GM23248 (cell line): ENCODE results near the gene NUTF2. TPM values are rescaled to one million over a fixed set of nuclear protein-coding genes. Genes with fewer than 3 reads are reported as not detected.
"Not testable (repeated sequence)": the region's sequence is repeated elsewhere in the genome, so short reads cannot be mapped to it uniquely, and the experiment has no call there.

Source experiments
- DNase-seq: peaks from one replicate; pipeline ENCODE4 v3.0.0-alpha.2; 2015
- H2AFZ ChIP-seq: fragments of 200-600 bp; sonication (generic); 2 replicates; pipeline ENCODE4 v1.6.1; 2016; ENCODE audit warnings: antibody characterized with exemption
- H3F3A ChIP-seq: fragments of 200-600 bp; sonication (generic); 2 replicates; pipeline ENCODE4 v1.6.1; 2016; ENCODE audit warnings: mild to moderate bottlenecking, antibody characterized with exemption, mixed run types; ENCODE audit not compliant: insufficient read depth
- H3K27ac ChIP-seq: fragments of 200-600 bp; sonication (generic); 2 replicates; pipeline ENCODE4 v1.5.1; 2016; ENCODE audit warnings: mild to moderate bottlenecking
- H3K27me3 ChIP-seq: fragments of 200-600 bp; sonication (generic); replicated peaks from 2 replicates; pipeline ENCODE4 v1.6.1; 2016; ENCODE audit warnings: mild to moderate bottlenecking; ENCODE audit not compliant: insufficient read depth
- H3K36me3 ChIP-seq: fragments of 200-600 bp; sonication (generic); 2 replicates; pipeline ENCODE4 v1.6.1; 2016; ENCODE audit warnings: low read depth, mild to moderate bottlenecking
- H3K4me1 ChIP-seq: fragments of 200-600 bp; sonication (generic); 2 replicates; pipeline ENCODE4 v1.6.1; 2016; ENCODE audit warnings: mild to moderate bottlenecking; ENCODE audit not compliant: insufficient read depth
- H3K4me2 ChIP-seq: fragments of 200-600 bp; sonication (generic); one replicate; pipeline ENCODE4 v1.6.1; 2016; ENCODE audit warnings: mild to moderate bottlenecking; ENCODE audit not compliant: unreplicated experiment
- H3K4me3 ChIP-seq: fragments of 200-600 bp; sonication (generic); 2 replicates; pipeline ENCODE4 v1.5.1; 2016; ENCODE audit warnings: mild to moderate bottlenecking
- H3K79me2 ChIP-seq: fragments of 200-600 bp; sonication (generic); 2 replicates; pipeline ENCODE4 v1.6.1; 2016; ENCODE audit warnings: mild to moderate bottlenecking; ENCODE audit not compliant: insufficient read depth
- H3K9ac ChIP-seq: fragments of 200-600 bp; sonication (generic); 2 replicates; pipeline ENCODE4 v1.6.1; 2016; ENCODE audit warnings: mild to moderate bottlenecking
- H3K9me2 ChIP-seq: fragments of 200-600 bp; sonication (generic); 2 replicates; pipeline ENCODE4 v1.6.1; 2016; ENCODE audit warnings: mixed run types, mild to moderate bottlenecking, moderate library complexity; ENCODE audit not compliant: insufficient read depth
- H3K9me3 ChIP-seq: fragments of 200-600 bp; sonication (generic); one replicate; pipeline ENCODE4 v1.6.1; 2017; ENCODE audit warnings: low read depth
- H4K20me1 ChIP-seq: fragments of 200-600 bp; sonication (generic); 2 replicates; pipeline ENCODE4 v1.6.0; 2016; ENCODE audit not compliant: insufficient read depth
- EZH2 ChIP-seq: fragments of 200-600 bp; sonication (generic); IDR thresholded peaks from 2 replicates; pipeline ENCODE4 v1.6.1; 2018; ENCODE audit warnings: antibody characterized with exemption, mild to moderate bottlenecking; ENCODE audit not compliant: insufficient read depth, poor library complexity, severe bottlenecking
- EZH2phosphoT487 ChIP-seq: fragments of 200-600 bp; sonication (generic); IDR thresholded peaks from 2 replicates; pipeline ENCODE4 v1.6.1; 2018; ENCODE audit warnings: antibody characterized with exemption, moderate library complexity, mild to moderate bottlenecking, low read depth; ENCODE audit not compliant: insufficient read depth
- WGBS, 2 experiments: methylation state at CpG; one replicate each; pipeline ENCODE4 v1.1.6; 2015 to 2017; ENCODE audit warnings: low lambda C conversion rate in 2 of 2, low coverage in 1 of 2; ENCODE audit errors: missing lambda C conversion rate in 2 of 2; 5-methylcytosine and 5-hydroxymethylcytosine counted together
- in situ Hi-C: fragments of 300-500 bp; cut with MboI; formaldehyde crosslinking; loops from 2 replicates; pipeline ENCODE4 v1.15.0; 2020
- polyA plus RNA-seq: library from polyadenylated mRNA; unstranded; fragments of >200 nt; fragmentation: Nextera tagmentation; extraction: Ambion mirVana; gene quantifications from 2 replicates; pipeline ENCODE4 v1.2.1, GENCODE V29; 2016
- total RNA-seq: library from RNA; depleted of rRNA; stranded (reverse); fragments of >200 nt; shearing (Covaris generic); gene quantifications from 2 replicates; pipeline ENCODE4 v1.2.3, GENCODE V29; 2014

Gene NUTF2
- total and polyA plus RNA-seq, 2 experiments from 2014 or later = 119 to 280 TPM

DNA sequence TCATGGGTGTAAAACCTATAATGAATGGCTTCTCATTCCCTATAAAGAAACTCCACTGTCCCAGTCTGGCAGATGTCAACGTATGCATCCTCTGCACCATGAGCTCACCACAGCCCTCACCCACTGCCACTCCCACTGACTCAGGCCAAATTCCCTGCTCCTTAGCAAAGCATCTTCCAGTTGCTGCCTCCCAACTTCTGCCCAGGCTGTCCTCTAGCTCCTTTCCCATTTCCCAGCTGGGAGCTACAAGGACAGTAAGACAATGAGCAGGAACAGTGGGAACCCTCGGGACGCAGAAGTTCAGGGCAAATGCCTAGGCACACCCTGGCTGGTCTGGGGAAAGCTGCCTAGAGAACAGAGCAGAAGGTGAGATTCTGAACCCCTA lies 13.7 kb upstream of the NUTF2 start:
- Histone ChIP-seq H3K27ac (peak overlapping the region; percentile 89), H3K27me3 (no peaks in the 10 kb centered on the region), H3K36me3 (peaks cover 6% of the 10 kb centered on the region; the same call in 1 of the 2 replicates), H3K4me1 (peaks cover 6% of the 10 kb centered on the region), H4K20me1 (no peaks in the 10 kb centered on the region), H3K4me3 (peak overlapping the region; percentile 93), H3K9me3 (no peaks in the 10 kb centered on the region), H3K4me2 (peak overlapping the region; percentile 87), H3K9ac (peak overlapping the region; percentile 99), H3F3A (no peaks in the 10 kb centered on the region), H2AFZ (peak overlapping the region; percentile 93), H3K9me2 (no peaks in the 10 kb centered on the region), H3K79me2 (peaks cover 31% of the 10 kb centered on the region)
- TF ChIP-seq EZH2phosphoT487 (no peak), EZH2 (no peak)
- DNase-seq = peak; percentile 94
- 0% methylated on average over 3 of the region's 3 CpGs for WGBS, 2 experiments
- in situ Hi-C loops = no loop called here

DNA sequence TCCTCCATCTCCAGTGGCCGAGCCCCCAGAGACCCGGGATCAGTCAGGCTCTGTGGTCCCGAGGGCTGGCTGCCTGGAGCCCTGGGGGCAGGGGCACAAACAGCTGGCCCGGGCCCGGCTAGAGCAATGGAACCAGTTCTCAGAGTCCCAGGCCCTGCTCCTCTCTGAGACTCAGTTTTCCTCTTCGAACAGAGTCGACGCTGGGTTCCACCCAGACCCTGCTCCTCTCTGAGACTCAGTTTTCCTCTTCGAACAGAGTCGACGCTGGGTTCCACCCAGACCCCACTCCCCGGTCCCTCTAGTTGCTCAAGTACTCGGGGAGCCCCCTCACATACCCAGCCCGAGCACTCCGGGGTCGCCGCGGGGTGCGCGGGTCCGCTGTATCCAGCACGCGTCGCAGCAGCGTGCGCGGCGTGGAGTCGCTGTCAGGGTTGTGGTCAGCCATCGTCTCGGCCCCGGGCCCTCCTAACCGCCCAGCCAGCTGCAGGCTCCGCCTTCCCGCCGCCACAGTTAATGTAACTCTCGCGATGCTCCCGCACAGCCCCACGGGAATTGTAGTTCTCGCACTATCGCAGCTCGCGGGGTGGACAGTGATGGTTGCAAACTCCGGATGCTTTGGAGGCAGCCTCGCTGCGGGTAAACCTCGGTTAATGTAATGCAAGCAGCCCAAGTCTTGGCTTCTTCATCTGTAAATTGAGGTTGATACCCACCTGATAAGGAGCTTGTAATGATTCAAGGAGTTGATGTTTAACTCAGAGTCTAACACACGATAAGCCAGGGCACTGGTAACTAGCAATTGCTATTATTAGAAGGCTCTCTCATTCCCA lies 13.1 kb upstream of the NUTF2 start:
- WGBS, 2 experiments = 1 to 3% methylated on average over 45 to 49 of the region's 49 CpGs
- H3K36me3 ChIP-seq = peaks cover 6% of the 10 kb centered on the region; the same call in 1 of the 2 replicates
- no peaks in the 10 kb centered on the region for H3F3A ChIP-seq
- H4K20me1 ChIP-seq = no peaks in the 10 kb centered on the region
- peak overlapping the region; percentile 89 for H3K27ac ChIP-seq
- in situ Hi-C loops = no loop called here
- peaks cover 31% of the 10 kb centered on the region for H3K79me2 ChIP-seq
- no peaks in the 10 kb centered on the region for H3K27me3 ChIP-seq
- H2AFZ ChIP-seq = peak overlapping the region; percentile 93
- TF ChIP-seq EZH2phosphoT487 (no peak), EZH2 (no peak)
- DNase-seq = peak; percentile 97
- H3K9me2 ChIP-seq = no peaks in the 10 kb centered on the region
- peaks cover 6% of the 10 kb centered on the region for H3K4me1 ChIP-seq
- peak overlapping the region; percentile 93 for H3K4me3 ChIP-seq
- no peaks in the 10 kb centered on the region for H3K9me3 ChIP-seq
- peak overlapping the region; percentile 99 for H3K9ac ChIP-seq
- peak overlapping the region; percentile 87 for H3K4me2 ChIP-seq

DNA sequence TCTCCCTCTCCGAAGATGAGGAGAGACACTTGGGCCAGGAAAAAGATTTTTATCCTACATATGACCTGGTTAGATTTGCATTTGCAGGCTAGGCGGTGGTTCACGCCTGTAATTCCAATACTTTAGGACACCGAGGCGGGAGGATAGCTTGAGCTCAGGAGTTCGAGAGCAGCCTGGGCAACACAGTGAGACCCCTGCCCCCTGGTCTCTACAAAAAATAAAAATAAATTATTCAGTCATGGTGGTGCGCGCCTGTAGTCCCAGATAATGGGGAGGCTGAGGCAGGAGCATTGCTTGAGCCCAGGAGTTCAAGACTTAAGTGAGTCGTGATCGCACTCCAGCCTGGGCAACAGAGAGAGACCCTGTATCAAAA lies 12.5 kb upstream of the NUTF2 start:
- peaks cover 31% of the 10 kb centered on the region for H3K79me2 ChIP-seq
- no peak for DNase-seq
- H3K27me3 ChIP-seq = no peaks in the 10 kb centered on the region
- H2AFZ ChIP-seq = peak overlapping the region; percentile 93
- no peaks in the 10 kb centered on the region for H3K9me3 ChIP-seq
- H4K20me1 ChIP-seq = no peaks in the 10 kb centered on the region
- WGBS, 2 experiments = 86 to 89% methylated on average over 10 of the region's 10 CpGs
- H3K27ac ChIP-seq = peak overlapping the region; percentile 89; the same call in 1 of the 2 replicates
- H3K9ac ChIP-seq = peak overlapping the region; percentile 99
- H3K4me3 ChIP-seq = peak overlapping the region; percentile 93
- H3F3A ChIP-seq = no peaks in the 10 kb centered on the region
- peaks cover 6% of the 10 kb centered on the region for H3K4me1 ChIP-seq
- peaks cover 6% of the 10 kb centered on the region; the same call in 1 of the 2 replicates for H3K36me3 ChIP-seq
- TF ChIP-seq EZH2 (no peak), EZH2phosphoT487 (no peak)
- in situ Hi-C loops = no loop called here
- no peaks in the 10 kb centered on the region for H3K9me2 ChIP-seq
- H3K4me2 ChIP-seq = peak overlapping the region; percentile 87

DNA sequence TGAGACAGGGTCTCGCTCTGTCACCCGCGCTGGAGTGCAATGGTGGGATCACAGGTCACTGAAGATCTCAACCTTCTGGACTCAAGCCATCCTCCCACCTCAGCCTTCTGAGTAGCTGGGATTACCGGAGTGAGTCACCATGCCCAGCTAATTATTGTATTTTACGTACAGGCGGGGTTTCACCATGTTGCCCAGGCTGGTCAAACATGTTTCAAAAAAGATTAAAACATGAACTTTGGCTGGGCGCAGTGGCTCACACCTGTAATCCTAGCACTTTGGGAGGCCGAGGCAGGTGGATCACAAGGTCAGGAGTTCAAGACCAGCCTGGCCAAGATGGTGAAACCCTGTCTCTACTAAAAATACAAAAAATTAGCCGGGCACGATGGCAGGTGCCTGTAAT lies 9.5 kb upstream of the NUTF2 start:
- H3K9me2 ChIP-seq, in situ Hi-C loops, H3K27ac ChIP-seq, H3F3A ChIP-seq, H3K4me2 ChIP-seq, H3K36me3 ChIP-seq, H2AFZ ChIP-seq, H3K9ac ChIP-seq, H3K9me3 ChIP-seq, H3K4me3 ChIP-seq, H4K20me1 ChIP-seq, DNase-seq, H3K27me3 ChIP-seq: not testable (repeated sequence)
- H3K4me1 ChIP-seq = peaks cover 10% of the 10 kb centered on the region
- WGBS, 2 experiments = 89 to 92% methylated on average over 10 of the region's 10 CpGs
- H3K79me2 ChIP-seq = peaks cover 19% of the 10 kb centered on the region
